Central memory CD4-positive, alpha-beta T cell (primary cell): ENCODE measurements around the gene ROPN1L.
A peak's percentile ranks its signal among the peaks of the same experiment; 100 is the strongest.

Source experiments
- DNase-seq: peaks from one replicate; pipeline ENCODE4 v3.0.0; 2022

The ROPN1L gene

GRCh38 chr5:10431415-10431814, 10.3 kb upstream of the ROPN1L start:
- no peak for DNase-seq

- DNase-seq = no peak
These were observed 9.3 kb upstream of the ROPN1L start for GRCh38 chr5:10432059-10433008.

GRCh38 chr5:10434392-10434791, 7.3 kb upstream of the ROPN1L start:
- no peak for DNase-seq

GRCh38 chr5:10438301-10438700, 3.4 kb upstream of the ROPN1L start:
- no peak for DNase-seq

- no peak for DNase-seq
These were observed 2.0 kb upstream of the ROPN1L start for GRCh38 chr5:10439692-10440091.

- DNase-seq = no peak
These were observed 1.2 kb upstream of the ROPN1L start for GRCh38 chr5:10440367-10440990.

- DNase-seq = no peak
These were observed 335 bp downstream of the ROPN1L start for GRCh38 chr5:10441992-10442435.

GRCh38 chr5:10442576-10442975, 897 bp downstream of the ROPN1L start:
- no peak for DNase-seq

GRCh38 chr5:10445352-10445751, 3.7 kb downstream of the ROPN1L start:
- peak; percentile 41 for DNase-seq

- DNase-seq = no peak
These were observed 4.8 kb downstream of the ROPN1L start for GRCh38 chr5:10446490-10446889.

- DNase-seq = no peak
These were observed 5.4 kb downstream of the ROPN1L start for GRCh38 chr5:10447041-10447440.

GRCh38 chr5:10448754-10449360, 7.2 kb downstream of the ROPN1L start:
- DNase-seq = no peak

GRCh38 chr5:10451137-10451824, 9.6 kb downstream of the ROPN1L start:
- no peak for DNase-seq

- peak; percentile 46 for DNase-seq
These were observed 11.2 kb downstream of the ROPN1L start for GRCh38 chr5:10452768-10453331.

GRCh38 chr5:10453545-10453944, 11.9 kb downstream of the ROPN1L start:
- no peak for DNase-seq

- DNase-seq = no peak
These were observed 13.1 kb downstream of the ROPN1L start for GRCh38 chr5:10454591-10455276.

GRCh38 chr5:10455277-10455670, 13.6 kb downstream of the ROPN1L start:
- no peak for DNase-seq

GRCh38 chr5:10456583-10457420, 15.1 kb downstream of the ROPN1L start:
- DNase-seq = no peak

GRCh38 chr5:10457682-10458574, 16.2 kb downstream of the ROPN1L start:
- no peak for DNase-seq
